Effector memory CD4-positive, alpha-beta T cell (primary cell): ENCODE measurements around the gene PCAT7.
"Not testable (repeated sequence)": the region's sequence is repeated elsewhere in the genome, so short reads cannot be mapped to it uniquely, and the experiment has no call there.

ENCODE experiments used
- DNase-seq, 3 donors: peaks; one replicate each; pipeline ENCODE4 v3.0.0-alpha.2; 2020
- H3K27ac ChIP-seq: 2 replicates; pipeline ENCODE4 v1.7.0; 2013; ENCODE audit warnings: mild to moderate bottlenecking, low read length, moderate library complexity; ENCODE audit not compliant: insufficient read depth, poor library complexity, severe bottlenecking
- H3K27me3 ChIP-seq: replicated peaks from 2 replicates; pipeline ENCODE4 v1.7.0; 2013; ENCODE audit warnings: mild to moderate bottlenecking, low read length; ENCODE audit not compliant: insufficient read depth, control insufficient read depth, poor library complexity, severe bottlenecking
- H3K36me3 ChIP-seq: 2 replicates; pipeline ENCODE4 v1.7.0; 2013; ENCODE audit warnings: mild to moderate bottlenecking, low read length, moderate library complexity; ENCODE audit not compliant: control insufficient read depth, insufficient read depth
- H3K4me1 ChIP-seq: 2 replicates; pipeline ENCODE4 v1.7.0; 2013; ENCODE audit warnings: low read length, mild to moderate bottlenecking; ENCODE audit not compliant: control insufficient read depth, insufficient read depth, poor library complexity, severe bottlenecking
- H3K4me3 ChIP-seq: 2 replicates; pipeline ENCODE4 v1.7.0; 2013; ENCODE audit warnings: low read length, low read depth, mild to moderate bottlenecking; ENCODE audit not compliant: insufficient read depth, poor library complexity, severe bottlenecking
- H3K9me3 ChIP-seq: 2 replicates; pipeline ENCODE4 v1.7.0; 2013; ENCODE audit warnings: mild to moderate bottlenecking, low read length, moderate library complexity; ENCODE audit not compliant: control insufficient read depth

Gene PCAT7

GRCh38 chr9:94577571-94577970 is 22.7 kb downstream of the PCAT7 start:
- Histone ChIP-seq H3K9me3 (no peaks in the 10 kb centered on the region), H3K36me3 (no peaks in the 10 kb centered on the region), H3K4me3 (no peak overlapping the region), H3K4me1 (no peaks in the 10 kb centered on the region), H3K27ac (no peak overlapping the region), H3K27me3 (no peaks in the 10 kb centered on the region)
- DNase-seq = no peak

- Histone ChIP-seq H3K27me3 (no peaks in the 10 kb centered on the region), H3K4me3 (no peak overlapping the region), H3K9me3 (no peaks in the 10 kb centered on the region), H3K4me1 (peaks cover 9% of the 10 kb centered on the region), H3K36me3 (no peaks in the 10 kb centered on the region), H3K27ac (no peak overlapping the region)
- DNase-seq = no peak
Measured at GRCh38 chr9:94581728-94582127, 26.8 kb downstream of the PCAT7 start.

GRCh38 chr9:94584555-94584954 is 29.7 kb downstream of the PCAT7 start:
- H3K4me3 ChIP-seq = no peak overlapping the region
- H3K4me1 ChIP-seq = peaks cover 9% of the 10 kb centered on the region
- no peak overlapping the region for H3K27ac ChIP-seq
- H3K36me3 ChIP-seq = no peaks in the 10 kb centered on the region
- DNase-seq = no peak
- no peaks in the 10 kb centered on the region for H3K27me3 ChIP-seq
- H3K9me3 ChIP-seq = no peaks in the 10 kb centered on the region

- Histone ChIP-seq H3K27me3 (no peaks in the 10 kb centered on the region), H3K36me3 (no peaks in the 10 kb centered on the region), H3K27ac (no peak overlapping the region), H3K4me3 (no peak overlapping the region), H3K4me1 (peaks cover 9% of the 10 kb centered on the region), H3K9me3 (no peaks in the 10 kb centered on the region)
- no peak for DNase-seq
Measured at GRCh38 chr9:94586316-94586715, 31.4 kb downstream of the PCAT7 start.

- Histone ChIP-seq H3K27me3 (no peaks in the 10 kb centered on the region), H3K9me3 (no peaks in the 10 kb centered on the region), H3K4me1 (peaks cover 9% of the 10 kb centered on the region), H3K36me3 (no peaks in the 10 kb centered on the region), H3K27ac (no peak overlapping the region), H3K4me3 (no peak overlapping the region)
- no peak for DNase-seq
Measured at GRCh38 chr9:94586814-94587213, 31.9 kb downstream of the PCAT7 start.

- DNase-seq = no peak
Measured at GRCh38 chr9:94588681-94589080, 33.8 kb downstream of the PCAT7 start.

GRCh38 chr9:94591046-94591545 is 36.2 kb downstream of the PCAT7 start:
- H3K36me3 ChIP-seq, DNase-seq, H3K4me1 ChIP-seq, H3K27ac ChIP-seq, H3K27me3 ChIP-seq, H3K9me3 ChIP-seq, H3K4me3 ChIP-seq: not testable (repeated sequence)

More at GRCh38 chr9:94588681-94589080, 33.8 kb downstream of the PCAT7 start:
- Histone ChIP-seq H3K9me3 (no peaks in the 10 kb centered on the region), H3K4me3 (no peak overlapping the region), H3K4me1 (peaks cover 9% of the 10 kb centered on the region), H3K27ac (no peak overlapping the region), H3K27me3 (no peaks in the 10 kb centered on the region), H3K36me3 (no peaks in the 10 kb centered on the region)

GRCh38 chr9:94591876-94592275 is 37.0 kb downstream of the PCAT7 start:
- DNase-seq = no peak

GRCh38 chr9:94592683-94593082 is 37.8 kb downstream of the PCAT7 start:
- H3K36me3 ChIP-seq, H3K4me3 ChIP-seq, H3K9me3 ChIP-seq, H3K27ac ChIP-seq, DNase-seq, H3K4me1 ChIP-seq, H3K27me3 ChIP-seq: not testable (repeated sequence)

More at GRCh38 chr9:94591876-94592275, 37.0 kb downstream of the PCAT7 start:
- Histone ChIP-seq H3K36me3 (no peaks in the 10 kb centered on the region), H3K27ac (no peak overlapping the region), H3K4me1 (no peaks in the 10 kb centered on the region), H3K9me3 (no peaks in the 10 kb centered on the region), H3K27me3 (no peaks in the 10 kb centered on the region), H3K4me3 (no peak overlapping the region)

- Histone ChIP-seq H3K27me3 (no peaks in the 10 kb centered on the region), H3K4me3 (no peak within 1 kb of the TSS), H3K27ac (no peak within 1 kb of the TSS), H3K9me3 (no peaks in the 10 kb centered on the region), H3K36me3 (no peaks in the 10 kb centered on the region), H3K4me1 (no peaks in the 10 kb centered on the region)
- DNase-seq = no peak
Measured at GRCh38 chr9:94593459-94594345, 38.8 kb downstream of the PCAT7 start, which contains the start of gene FBP2. Gene FBP2, minus strand, starts transcription at chr9:94593824. Its CDS starts 98 bp downstream, at chr9:94593726.
